GM18867 (cell line): Measurements from ENCODE around the gene WDR87.
"Not testable (repeated sequence)": the region's sequence is repeated elsewhere in the genome, so short reads cannot be mapped to it uniquely, and the experiment has no call there.

Source experiments
- ATAC-seq: cut with Tn5 transposase; IDR thresholded peaks from one replicate; pipeline ENCODE4 v1.9.1; 2021; ENCODE audit warnings: mild to moderate bottlenecking, moderate library complexity; ENCODE audit not compliant: unreplicated experiment

WDR87 gene

GRCh38 chr19:37893845-37894575 lies 12.4 kb downstream of the WDR87 start:
- ATAC-seq, result no peak

GRCh38 chr19:37886571-37886970 lies 19.8 kb downstream of the WDR87 start:
- no peak for ATAC-seq

DNA sequence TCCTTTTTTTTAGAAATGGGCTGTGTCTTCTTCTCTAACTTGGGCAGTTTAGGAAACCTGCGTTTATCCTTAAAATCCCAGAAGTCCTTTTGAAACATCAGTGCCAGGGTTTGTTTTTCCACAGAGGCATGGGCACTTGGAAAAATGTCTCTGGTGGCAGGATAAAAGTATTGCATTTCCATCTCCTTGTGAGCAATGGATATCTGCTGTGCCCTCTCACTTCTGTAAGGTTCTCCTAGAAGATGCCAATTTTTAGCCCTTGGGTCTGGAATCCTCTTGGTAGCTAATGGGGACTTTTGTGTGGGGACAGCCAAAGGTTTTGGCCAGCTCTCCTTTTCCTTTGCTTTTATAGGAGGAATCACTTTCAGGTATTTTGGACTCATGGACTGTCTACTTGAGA lies 21.0 kb downstream of the WDR87 start:
- ATAC-seq, result no peak

DNA sequence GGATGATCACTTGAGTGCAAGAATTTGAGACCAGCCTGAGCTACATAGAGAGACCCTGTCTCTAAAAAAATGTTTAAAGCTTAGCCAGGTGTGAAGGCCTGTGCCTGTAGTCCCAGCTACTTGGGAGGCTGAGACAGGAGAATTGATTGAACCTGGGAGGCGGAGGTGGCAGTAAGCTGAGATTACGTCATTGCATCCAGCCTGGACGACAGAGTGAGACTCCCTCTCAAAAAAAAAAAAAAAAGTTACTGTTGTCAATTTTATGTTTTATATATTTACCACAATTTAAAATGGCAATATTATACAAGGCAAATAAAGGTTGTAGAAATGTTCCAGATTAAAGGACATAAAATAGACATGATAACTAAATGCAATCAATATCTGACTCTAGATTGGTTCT lies 29.2 kb downstream of the WDR87 start:
- no peak for ATAC-seq

- no peak for ATAC-seq
Measured at GRCh38 chr19:37876032-37876431, 30.4 kb downstream of the WDR87 start.

GRCh38 chr19:37874784-37875183 lies 31.6 kb downstream of the WDR87 start:
- no peak for ATAC-seq

DNA sequence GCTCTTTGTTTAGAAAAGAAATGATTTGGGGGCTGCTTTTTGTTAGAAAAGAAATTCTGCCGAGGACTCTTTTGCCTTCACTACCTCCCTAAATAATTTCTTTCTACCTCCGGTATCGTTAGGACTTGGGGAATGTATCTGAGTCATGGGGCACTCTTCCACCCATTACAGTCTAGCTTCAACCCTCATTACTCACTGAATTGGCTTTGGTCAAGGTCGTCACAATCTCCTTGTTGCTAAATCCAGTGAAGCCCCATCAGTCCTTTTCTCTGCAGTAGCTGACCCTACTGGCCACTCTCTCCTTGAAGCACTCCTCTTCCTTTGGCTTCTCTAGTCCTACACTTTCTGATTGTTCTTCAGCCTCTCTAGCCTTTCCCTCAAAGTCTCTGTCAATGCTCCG lies 34.0 kb downstream of the WDR87 start:
- ATAC-seq, result no peak

DNA sequence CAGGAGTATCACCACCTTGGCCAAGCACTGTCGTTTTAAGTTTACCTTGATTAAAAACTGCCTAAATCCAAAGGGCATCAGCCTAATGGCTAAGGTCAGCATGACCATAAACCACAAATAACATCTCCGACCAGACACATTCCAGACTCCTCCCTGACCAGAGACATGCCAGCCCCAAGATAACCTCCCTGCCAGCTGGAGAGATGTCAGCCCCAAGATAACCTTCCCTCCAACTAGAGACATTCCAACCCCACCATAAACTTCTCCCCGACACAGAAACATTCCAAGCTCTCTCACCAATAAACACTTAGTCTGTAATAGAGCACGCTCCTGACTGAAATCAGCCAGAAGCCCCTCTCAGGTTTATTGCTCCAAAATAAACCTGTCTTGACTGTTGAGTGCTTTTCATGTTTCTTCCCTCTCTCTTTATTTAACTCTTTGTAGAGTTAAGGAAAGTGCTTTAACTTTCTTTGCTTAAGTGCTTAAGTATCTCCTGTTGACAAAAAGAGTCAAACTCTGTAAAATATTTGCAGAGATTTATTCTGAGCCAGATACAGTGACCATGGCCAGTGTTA lies 36.5 kb downstream of the WDR87 start:
- ATAC-seq, result no peak

GRCh38 chr19:37867831-37868230 lies 38.6 kb downstream of the WDR87 start:
- ATAC-seq, result no peak

GRCh38 chr19:37865930-37866329 lies 40.5 kb downstream of the WDR87 start:
- not testable (repeated sequence) for ATAC-seq

GRCh38 chr19:37864501-37864900 lies 41.9 kb downstream of the WDR87 start:
- ATAC-seq, result no peak

- no peak for ATAC-seq
Measured at GRCh38 chr19:37855098-37855497, 51.3 kb downstream of the WDR87 start.

DNA sequence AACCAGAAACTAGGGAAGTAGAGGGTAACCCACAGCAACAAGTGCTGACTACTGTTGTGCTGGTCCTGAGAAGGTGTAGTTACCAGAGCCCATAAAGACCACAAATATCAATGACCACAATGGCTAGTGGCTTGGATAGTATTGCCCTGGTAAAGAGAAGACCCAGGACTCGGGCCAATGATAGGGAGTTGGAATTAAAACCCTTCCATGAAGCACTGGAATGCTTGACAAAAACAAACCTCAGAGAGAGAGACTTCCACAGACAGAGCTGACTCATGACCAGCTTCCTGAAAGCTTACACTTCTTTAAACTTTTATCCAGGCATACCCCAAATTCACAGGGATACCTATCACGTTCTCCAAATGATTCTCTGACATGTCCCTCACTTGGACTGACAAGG lies 60.5 kb downstream of the WDR87 start:
- ATAC-seq, result no peak
